NCI-H1092 treated with DMSO at 0.1 percent for 48 hours (cell line): Measurements from ENCODE around the gene FASN.

ENCODE experiments used
- DNase-seq: peaks from one replicate; lab custom pipeline; 2025; lab: John Stamatoyannopoulos, UW

The FASN gene

GRCh38 chr17:82087961-82088837 is 9.8 kb downstream of the FASN start:
- DNase-seq, result no peak

- no peak for DNase-seq
These were observed 10.8 kb downstream of the FASN start for GRCh38 chr17:82086941-82087906.

DNA sequence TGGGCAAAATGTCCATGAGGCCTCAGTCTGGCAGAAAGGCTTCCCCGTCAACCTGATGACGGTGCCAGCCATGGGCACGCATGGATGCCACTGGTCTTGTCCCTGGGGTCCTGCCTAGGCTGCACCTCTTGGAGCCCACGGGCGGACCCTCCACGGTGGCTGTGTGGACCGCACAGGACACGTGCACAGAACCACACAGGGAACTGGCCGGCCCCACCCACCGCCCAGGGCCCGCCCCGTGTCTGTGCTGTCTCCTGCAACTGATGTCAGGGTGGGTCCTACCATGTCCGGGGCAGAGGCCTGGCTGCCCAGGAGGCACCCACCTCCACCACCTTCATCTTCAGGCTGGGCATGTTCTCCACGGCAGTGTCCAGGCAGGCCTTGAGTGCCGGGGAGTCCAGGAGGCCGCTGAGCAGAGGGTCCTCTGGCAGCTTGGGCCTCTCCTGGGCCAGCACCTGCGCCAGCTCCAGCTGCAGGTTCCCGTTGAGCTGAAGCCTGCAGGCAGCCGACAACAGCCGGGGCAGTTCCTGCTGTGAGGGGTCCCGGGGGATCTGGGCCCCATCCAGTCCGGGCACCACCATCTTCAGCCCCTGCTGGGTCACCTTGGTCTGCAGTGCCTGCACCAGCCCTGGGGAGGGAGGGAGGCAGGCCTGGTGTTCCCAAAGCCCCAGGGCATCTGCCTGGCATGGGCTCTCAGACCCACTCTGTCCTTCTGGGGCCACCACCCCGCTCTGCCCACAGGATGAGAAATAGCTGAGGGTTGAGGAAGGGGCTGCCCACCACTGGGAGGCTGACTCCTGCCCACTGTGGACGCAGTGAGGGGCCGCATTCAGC is 11.9 kb downstream of the FASN start:
- DNase-seq, result no peak

GRCh38 chr17:82085031-82085861 is 12.8 kb downstream of the FASN start:
- DNase-seq, result no peak

DNA sequence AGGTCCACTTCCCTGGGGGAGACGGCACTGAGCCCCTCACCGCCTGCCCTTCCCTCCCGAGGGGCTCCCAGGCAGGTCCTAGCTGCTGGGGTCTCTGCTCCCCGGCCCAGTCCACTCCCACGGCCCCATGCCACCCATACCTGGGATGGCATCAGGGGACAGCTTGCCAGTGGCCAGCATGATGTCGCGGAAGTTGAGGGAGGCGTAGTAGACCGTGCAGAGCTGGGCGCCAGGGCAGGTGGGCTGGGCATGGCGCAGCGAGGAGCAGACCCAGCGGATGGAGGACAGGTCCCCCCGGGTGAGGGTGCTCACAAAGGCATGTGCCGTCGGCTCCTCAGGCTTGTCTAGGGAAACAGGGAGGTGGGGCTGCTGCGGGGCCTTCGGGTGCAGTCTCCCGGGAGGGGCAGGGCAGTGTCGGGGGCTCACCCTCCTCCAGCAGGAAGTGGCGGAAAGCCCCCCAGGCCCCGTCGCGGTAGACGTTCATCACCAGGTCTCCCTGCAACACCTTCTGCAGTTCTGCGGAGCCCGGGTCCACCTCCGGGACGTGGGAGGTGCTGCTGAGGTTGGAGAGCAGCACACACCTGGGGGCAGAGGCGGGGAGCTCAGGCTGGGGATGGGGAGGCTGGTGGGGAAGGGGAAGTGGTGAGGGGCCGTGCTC is 13.5 kb downstream of the FASN start:
- no peak for DNase-seq

DNA sequence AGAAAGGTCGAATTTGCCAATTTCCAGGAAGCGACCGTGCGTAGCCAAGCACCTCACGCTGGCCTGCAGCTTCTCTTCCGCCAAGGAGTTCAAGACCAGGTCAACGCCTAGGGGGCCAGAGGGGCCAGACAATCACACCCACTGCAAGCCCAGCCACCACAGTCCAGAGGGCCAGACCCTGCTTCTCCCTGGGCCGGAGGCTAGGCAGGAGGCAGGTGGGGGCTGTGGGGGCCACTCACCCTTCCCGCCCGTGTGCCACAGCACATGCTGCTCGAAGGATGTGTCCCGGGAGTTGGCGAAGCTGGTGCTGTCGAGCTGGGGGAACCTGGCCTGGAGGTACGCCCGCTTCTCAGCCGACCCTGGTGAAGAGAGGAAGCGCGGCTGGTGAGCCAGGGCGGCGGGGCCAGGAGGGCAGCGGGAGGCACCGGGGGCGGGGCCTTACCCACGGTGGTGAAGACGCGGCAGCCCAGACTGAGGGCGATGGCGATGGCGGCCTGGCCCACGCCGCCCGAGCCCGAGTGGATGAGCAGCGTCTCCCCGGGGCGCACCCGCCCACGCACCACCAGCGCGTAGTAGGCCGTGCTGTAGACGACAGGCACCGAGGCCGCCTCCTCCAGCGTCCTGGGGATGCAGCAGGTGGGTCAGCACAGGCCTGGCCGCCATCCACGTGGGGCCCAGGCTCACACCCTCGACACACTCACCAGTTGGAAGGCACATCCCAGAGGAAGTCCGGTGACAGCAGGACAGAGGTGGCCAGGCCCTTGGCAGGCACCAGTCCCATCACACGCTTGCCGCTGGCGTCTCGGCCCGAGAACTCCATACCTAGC is 14.3 kb downstream of the FASN start:
- no peak for DNase-seq

GRCh38 chr17:82083009-82083408 is 15.0 kb downstream of the FASN start:
- DNase-seq, result no peak

- no peak for DNase-seq
These were observed 15.6 kb downstream of the FASN start for GRCh38 chr17:82082456-82082855.

GRCh38 chr17:82081966-82082365 is 16.1 kb downstream of the FASN start:
- no peak for DNase-seq

DNA sequence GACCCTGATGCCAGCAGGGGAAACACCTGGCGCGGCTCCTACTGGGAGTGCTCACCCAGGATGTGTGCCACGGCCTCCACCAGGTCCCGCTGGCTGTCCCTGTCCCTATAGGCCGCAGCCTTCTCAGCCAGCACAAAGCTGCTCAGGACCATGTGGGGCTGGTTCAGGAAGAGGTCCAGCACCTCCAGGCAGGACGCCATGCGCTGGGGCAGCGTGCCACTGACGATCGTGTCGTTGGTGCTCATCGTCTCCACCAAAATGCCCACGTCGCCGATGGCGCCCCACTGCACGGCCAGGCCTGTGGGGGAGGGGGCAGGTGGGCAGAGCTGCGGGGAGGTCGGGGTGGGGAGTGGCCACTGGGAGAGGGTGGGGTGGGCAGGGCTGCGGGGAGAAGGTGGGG is 16.5 kb downstream of the FASN start:
- no peak for DNase-seq

- no peak for DNase-seq
These were observed 17.1 kb downstream of the FASN start for GRCh38 chr17:82080789-82081464.

- DNase-seq, result no peak
These were observed 17.8 kb downstream of the FASN start for GRCh38 chr17:82080048-82080788.

DNA sequence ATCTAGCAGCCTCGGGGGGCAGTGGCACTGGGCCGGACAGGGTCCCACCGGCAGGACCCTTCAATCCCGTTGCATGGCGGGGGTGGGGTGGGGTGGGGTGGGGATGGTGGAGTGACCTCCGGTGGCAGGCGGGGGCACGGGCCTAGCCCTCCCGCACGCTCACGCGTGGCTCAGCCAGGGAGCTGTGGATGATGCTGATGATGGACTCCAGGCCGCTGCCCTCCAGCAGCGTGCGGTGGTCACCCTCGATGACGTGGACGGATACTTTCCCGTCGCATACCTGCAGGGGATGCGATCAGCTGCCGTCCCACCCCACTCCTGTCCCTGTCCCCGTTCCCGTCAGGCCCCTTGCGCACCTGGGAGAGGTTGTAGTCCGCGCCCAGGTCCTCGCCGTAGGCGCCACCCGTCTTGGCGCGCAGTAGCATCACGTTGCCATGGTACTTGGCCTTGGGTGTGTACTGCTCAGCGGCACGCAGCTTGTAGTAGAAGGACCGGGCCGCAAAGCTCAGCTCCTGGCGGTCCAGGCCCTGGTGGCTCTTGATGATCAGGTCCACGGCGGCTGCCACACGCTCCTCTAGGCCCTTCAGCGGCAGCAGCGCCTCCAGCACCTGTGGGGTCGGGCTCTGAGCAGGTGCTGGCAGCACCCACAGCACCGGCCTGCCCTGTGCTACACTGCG is 18.9 kb downstream of the FASN start:
- no peak for DNase-seq

GRCh38 chr17:82078433-82078832 is 19.6 kb downstream of the FASN start:
- no peak for DNase-seq

DNA sequence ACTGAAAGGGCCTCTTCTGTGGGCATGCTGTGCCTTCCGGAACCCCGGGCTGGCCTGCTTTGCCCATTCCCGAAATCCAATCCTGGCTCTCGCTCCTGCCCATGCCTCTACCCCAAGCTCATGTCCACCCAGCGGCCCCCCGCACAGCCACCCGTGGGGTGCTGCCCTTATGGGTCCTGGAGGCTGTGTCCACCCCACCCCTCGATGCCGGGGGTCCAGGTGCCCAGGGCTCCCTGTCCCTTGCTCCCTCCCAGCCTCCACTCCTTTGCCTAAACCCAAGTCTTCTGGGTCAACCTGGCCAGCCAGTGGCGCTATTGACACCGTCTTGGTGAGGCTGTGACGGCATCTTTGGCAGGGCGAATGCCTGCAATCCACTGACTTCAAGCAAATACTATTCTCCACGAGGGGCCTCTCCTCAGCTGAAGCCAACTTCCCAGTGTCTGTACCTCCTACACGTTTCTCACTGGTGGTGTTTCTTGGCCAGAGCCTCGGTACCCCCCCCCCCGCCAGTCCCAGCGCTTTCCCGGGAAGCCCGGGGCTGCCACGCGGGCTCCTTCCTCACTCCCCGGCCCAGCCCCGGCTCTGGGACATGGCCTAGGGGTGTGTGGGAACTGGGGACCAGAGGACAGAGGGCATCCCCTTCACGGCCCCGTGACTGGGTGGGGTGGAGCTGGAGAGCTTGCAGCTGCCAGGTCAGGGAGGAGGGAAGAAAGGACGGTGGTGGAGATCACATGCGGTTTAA is 20.2 kb downstream of the FASN start:
- no peak for DNase-seq

DNA sequence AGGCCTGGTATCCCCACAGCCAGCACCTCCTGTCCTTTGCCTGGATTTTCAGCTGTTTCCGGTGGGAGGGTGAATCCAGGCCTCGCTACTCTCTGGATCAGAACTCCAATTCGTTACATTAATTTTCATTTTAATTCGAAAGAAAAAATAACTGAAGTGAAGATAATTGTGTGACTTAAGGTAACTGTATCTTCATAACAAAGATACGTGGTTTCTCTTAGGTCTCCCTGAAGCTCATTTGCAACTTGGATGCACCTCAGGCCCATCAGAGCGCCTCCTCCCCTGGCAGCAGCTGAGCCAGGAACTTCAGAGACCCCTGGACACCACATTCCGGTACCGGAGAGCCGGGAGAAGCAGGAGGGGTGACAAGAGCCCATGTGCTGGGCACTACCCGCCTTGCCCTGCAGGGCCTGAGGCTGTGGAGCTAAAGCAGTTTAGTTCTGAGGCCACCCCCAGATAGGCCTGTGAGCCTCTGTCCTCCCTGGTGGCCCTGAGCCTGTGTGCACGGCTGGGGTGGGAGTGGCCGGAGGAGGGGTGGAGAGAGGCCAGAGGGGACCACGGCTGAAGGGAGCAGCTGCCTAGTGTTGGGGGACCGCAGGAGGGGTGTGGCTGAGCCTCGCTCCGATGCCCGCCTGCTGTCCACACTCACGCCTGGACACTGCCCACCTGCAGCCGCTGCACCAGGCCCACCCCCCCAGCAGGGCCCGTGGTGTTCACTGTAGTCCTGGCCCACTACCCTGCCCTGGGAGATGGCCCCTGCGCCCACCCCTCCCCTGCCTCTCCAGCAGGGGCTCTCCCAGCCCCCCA is 21.0 kb downstream of the FASN start:
- DNase-seq, result no peak
